SK-N-SH (cell line): ENCODE data around the gene EFCAB12. TPM values are rescaled to one million over a fixed set of nuclear protein-coding genes. Genes with fewer than 3 reads are reported as not detected.

Experiments used
- CTCF ChIA-PET: fragments of 300-600, 350-600 bp; formaldehyde crosslinking; extraction: SDS; loops from one replicate; lab custom pipeline; 2021; lab: Yijun Ruan, JAX
- POLR2A ChIA-PET: fragments of 350-600 bp; sonication (Branson Sonifier 250); formaldehyde crosslinking; extraction: SDS; loops from one replicate; lab custom pipeline; 2020; ENCODE audit warnings: antibody characterized with exemption, inconsistent platforms; lab: Yijun Ruan, JAX
- DNase-seq: peaks from one replicate; pipeline ENCODE4 v3.0.0; 2012
- H2AFZ ChIP-seq: fragments of 200-600 bp; sonication (generic); 2 replicates; pipeline ENCODE4 v1.8.1; 2016; ENCODE audit warnings: antibody characterized with exemption, mild to moderate bottlenecking, low read depth
- H3F3A ChIP-seq: fragments of 200-600 bp; sonication (generic); replicated peaks from 2 replicates; pipeline ENCODE3; 2016; ENCODE audit warnings: antibody characterized with exemption, mild to moderate bottlenecking; ENCODE audit not compliant: insufficient read depth
- H3K27ac ChIP-seq, 2 experiments: fragments of 200-500 bp in 1 of 2; fragments of 200-600 bp in 1 of 2; sonication (Bioruptor generic) in 1 of 2; sonication (generic), shearing (Covaris generic) in 1 of 2; 2 replicates each; pipeline versions ENCODE4 v1.5.1 to v1.6.1; 2014 to 2016; ENCODE audit warnings: low read depth in 2 of 2, inconsistent platforms in 1 of 2, low read length in 1 of 2, mild to moderate bottlenecking in 1 of 2, mixed read lengths in 1 of 2
- H3K27me3 ChIP-seq: fragments of 200-600 bp; sonication (generic), shearing (Covaris generic); 2 replicates; pipeline ENCODE4 v1.6.1; 2016; ENCODE audit warnings: mixed run types; ENCODE audit not compliant: insufficient read depth
- H3K36me3 ChIP-seq, 2 experiments: fragments of 200-500 bp in 1 of 2; fragments of 200-600 bp in 1 of 2; sonication (Bioruptor generic) in 1 of 2; sonication (generic) in 1 of 2; replicated peaks in 1 of 2; 2 replicates each; pipeline versions ENCODE3 to v1.5.1; 2014 to 2016; ENCODE audit warnings: low read length in 1 of 2, mild to moderate bottlenecking in 1 of 2; ENCODE audit not compliant: insufficient read depth in 2 of 2, control insufficient read depth in 1 of 2
- H3K4me1 ChIP-seq, 2 experiments: fragments of 200-500 bp in 1 of 2; fragments of 200-600 bp in 1 of 2; sonication (Bioruptor generic) in 1 of 2; sonication (generic), shearing (Covaris generic) in 1 of 2; 2 replicates each; pipeline versions ENCODE4 v1.5.1 to v1.6.1; 2014 to 2016; ENCODE audit warnings: low read depth in 1 of 2, low read length in 1 of 2, mixed run types in 1 of 2; ENCODE audit not compliant: insufficient read depth in 2 of 2, control insufficient read depth in 1 of 2
- H3K4me2 ChIP-seq: fragments of 200-600 bp; sonication (generic), shearing (Covaris generic); 2 replicates; pipeline ENCODE4 v1.6.1; 2017; ENCODE audit warnings: mixed run types
- H3K4me3 ChIP-seq, 2 experiments: fragments of 200-500 bp in 1 of 2; fragments of 200-600 bp in 1 of 2; sonication (Bioruptor generic) in 1 of 2; sonication (generic), shearing (Covaris generic) in 1 of 2; 2 replicates each; pipeline versions ENCODE4 v1.5.1 to v1.8.1; 2014 to 2016; ENCODE audit warnings: low read depth in 2 of 2, inconsistent platforms in 1 of 2, low read length in 1 of 2, mild to moderate bottlenecking in 1 of 2, mixed read lengths in 1 of 2, moderate library complexity in 1 of 2
- H3K79me2 ChIP-seq: fragments of 200-600 bp; sonication (generic); 2 replicates; pipeline ENCODE4 v1.8.1; 2017; ENCODE audit warnings: mild to moderate bottlenecking; ENCODE audit not compliant: insufficient read depth
- H3K9ac ChIP-seq: fragments of 200-600 bp; sonication (generic); 2 replicates; pipeline ENCODE4 v1.6.1; 2017; ENCODE audit warnings: mixed run types
- H3K9me2 ChIP-seq: fragments of 200-600 bp; sonication (generic); 2 replicates; pipeline ENCODE4 v1.6.1; 2017; ENCODE audit warnings: mixed run types
- H3K9me3 ChIP-seq: fragments of 200-600 bp; sonication (generic); 2 replicates; pipeline ENCODE4 v1.6.1; 2017; ENCODE audit warnings: mixed run types, mild to moderate bottlenecking, moderate library complexity
- H4K20me1 ChIP-seq: fragments of 200-600 bp; sonication (generic); 2 replicates; pipeline ENCODE4 v1.6.1; 2017; ENCODE audit warnings: mild to moderate bottlenecking, mixed run types; ENCODE audit not compliant: insufficient read depth
- EZH2phosphoT487 ChIP-seq: fragments of 200-600 bp; sonication (generic); IDR thresholded peaks from 2 replicates; pipeline ENCODE4 v1.6.1; 2017; ENCODE audit warnings: low read depth, mixed run types, mild to moderate bottlenecking, antibody characterized with exemption, moderate library complexity, borderline replicate concordance
- FOSL2 ChIP-seq: IDR thresholded peaks from 2 replicates; pipeline ENCODE4 v1.4.0; 2012; ENCODE audit warnings: low read depth, mild to moderate bottlenecking, moderate library complexity, borderline replicate concordance
- FOXJ3 ChIP-seq: sonication (generic); formaldehyde crosslinking; IDR thresholded peaks from 2 replicates; pipeline ENCODE4 v1.5.1; 2020; ENCODE audit warnings: mild to moderate bottlenecking, missing genetic modification reagents
- FOXM1 ChIP-seq: IDR thresholded peaks from 2 replicates; pipeline ENCODE4 v1.4.0; 2012; ENCODE audit warnings: low read depth, mild to moderate bottlenecking
- GABPA ChIP-seq: IDR thresholded peaks from 2 replicates; pipeline ENCODE4 v1.4.0; 2012; ENCODE audit warnings: low read depth, mild to moderate bottlenecking
- GATA2 ChIP-seq: sonication (generic); formaldehyde crosslinking; IDR thresholded peaks from 2 replicates; pipeline ENCODE4 v1.5.0; 2020; ENCODE audit warnings: mild to moderate bottlenecking, missing genetic modification reagents
- MAX ChIP-seq: IDR thresholded peaks from 2 replicates; pipeline ENCODE4 v1.4.0; 2012; ENCODE audit warnings: low read depth
- MXI1 ChIP-seq: IDR thresholded peaks from 2 replicates; pipeline ENCODE4 v1.6.1; 2012; ENCODE audit warnings: mild to moderate bottlenecking, low read depth, low read length, improper control_type of control experiment
- NFIC ChIP-seq: IDR thresholded peaks from 2 replicates; pipeline ENCODE4 v1.4.0; 2012; ENCODE audit warnings: borderline replicate concordance
- POLR2AphosphoS5 ChIP-seq: IDR thresholded peaks from 2 replicates; pipeline ENCODE4 v1.6.1; 2012; ENCODE audit warnings: low read depth, low read length
- RAD21 ChIP-seq: IDR thresholded peaks from 2 replicates; pipeline ENCODE4 v1.6.1; 2012; ENCODE audit warnings: mild to moderate bottlenecking, low read length
- REST ChIP-seq: IDR thresholded peaks from 2 replicates; pipeline ENCODE4 v1.6.1; 2012; ENCODE audit warnings: mild to moderate bottlenecking, low read depth, low read length, moderate library complexity
- RFX5 ChIP-seq: IDR thresholded peaks from 2 replicates; pipeline ENCODE4 v1.6.1; 2012; ENCODE audit warnings: mild to moderate bottlenecking, improper control_type of control experiment, low read length
- RXRA ChIP-seq: IDR thresholded peaks from 2 replicates; pipeline ENCODE4 v1.4.0; 2012; ENCODE audit warnings: low read depth, mild to moderate bottlenecking, borderline replicate concordance
- SIN3A ChIP-seq: IDR thresholded peaks from 2 replicates; pipeline ENCODE4 v1.6.1; 2012; ENCODE audit warnings: low read depth, mild to moderate bottlenecking, low read length, moderate library complexity, borderline replicate concordance
- TAF1 ChIP-seq: IDR thresholded peaks from 2 replicates; pipeline ENCODE4 v1.6.1; 2012; ENCODE audit warnings: low read depth, mild to moderate bottlenecking, low read length, moderate library complexity, borderline replicate concordance
- YY1 ChIP-seq: IDR thresholded peaks from 2 replicates; pipeline ENCODE4 v1.4.0; 2012; ENCODE audit warnings: low read depth, mild to moderate bottlenecking
- WGBS: methylation state at CpG from one replicate; pipeline ENCODE4 v1.1.6; 2017; ENCODE audit warnings: low lambda C conversion rate; 5-methylcytosine and 5-hydroxymethylcytosine counted together
- polyA plus RNA-seq, 3 experiments: library from polyadenylated mRNA; depleted of rRNA; stranded (reverse); fragments of >200 nt; gene quantifications; 2 replicates each; pipeline ENCODE4 v1.2.3, GENCODE V29; 2012
- TF ChIP-seq, protein P1 (sequence below): IDR thresholded peaks from 2 replicates; pipeline ENCODE4 v1.4.0; 2012; ENCODE audit warnings: low read depth, borderline replicate concordance

The EFCAB12 gene
- polyA plus RNA-seq, 1 of the 3 experiments (the other 2 are of a cell fraction): 0.38 TPM

DNA sequence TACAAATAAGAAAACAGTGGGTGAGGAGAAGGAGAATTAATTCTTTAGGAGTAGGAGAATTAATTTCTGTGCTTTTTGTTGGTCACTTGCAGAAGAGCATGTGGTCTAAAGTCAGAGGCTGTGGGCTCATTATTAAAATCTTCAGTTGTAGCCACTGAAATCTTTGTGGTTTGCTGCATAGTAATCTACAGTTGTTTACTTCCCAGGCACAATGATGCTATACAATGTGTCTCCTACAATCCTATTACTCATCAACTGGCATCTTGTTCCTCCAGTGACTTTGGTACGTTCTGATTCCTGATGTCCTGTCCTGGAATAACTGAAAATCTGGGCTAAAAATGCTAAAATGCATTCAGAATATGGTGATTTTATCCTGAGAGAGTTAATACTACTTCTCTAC is 32.6 kb upstream of the EFCAB12 start (continued):
- TF ChIP-seq FOXM1: no peak

- Histone ChIP-seq H3K27ac (no peak overlapping the region), H2AFZ (no peak overlapping the region), H3K27me3 (no peaks in the 10 kb centered on the region), H3K79me2 (no peaks in the 10 kb centered on the region), H4K20me1 (no peaks in the 10 kb centered on the region), H3K4me2 (no peak overlapping the region), H3K4me3 (no peak overlapping the region), H3K36me3 (peaks cover 9 to 16% of the 10 kb centered on the region in 2 experiments), H3K9me2 (no peaks in the 10 kb centered on the region), H3K4me1 (no peaks in the 10 kb centered on the region), H3F3A (no peaks in the 10 kb centered on the region), H3K9me3 (no peaks in the 10 kb centered on the region), H3K9ac (no peak overlapping the region)
- 91% methylated on average over 2 of the region's 2 CpGs for WGBS
- TF ChIP-seq MAX (no peak), GABPA (no peak), RFX5 (no peak), RAD21 (no peak), SIN3A (no peak), FOSL2 (no peak), EZH2phosphoT487 (no peak), FOXJ3 (CRISPR knock-in tag) (no peak), YY1 (no peak), REST (no peak), TAF1 (no peak), MXI1 (no peak), RXRA (no peak), NFIC (no peak), POLR2AphosphoS5 (no peak), GATA2 (CRISPR knock-in tag) (no peak)
- TF ChIP-seq, protein P1, sequence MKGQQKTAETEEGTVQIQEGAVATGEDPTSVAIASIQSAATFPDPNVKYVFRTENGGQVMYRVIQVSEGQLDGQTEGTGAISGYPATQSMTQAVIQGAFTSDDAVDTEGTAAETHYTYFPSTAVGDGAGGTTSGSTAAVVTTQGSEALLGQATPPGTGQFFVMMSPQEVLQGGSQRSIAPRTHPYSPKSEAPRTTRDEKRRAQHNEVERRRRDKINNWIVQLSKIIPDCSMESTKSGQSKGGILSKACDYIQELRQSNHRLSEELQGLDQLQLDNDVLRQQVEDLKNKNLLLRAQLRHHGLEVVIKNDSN: no peak
- DNase-seq: no peak
- ChIA-PET CTCF (no interaction called here), POLR2A (no interaction called here)
Measured at GRCh38 chr3:129460572-129460971, 32.1 kb upstream of the EFCAB12 start.
